ENCODE measurements around the gene CCDC171. TPM values are rescaled to one million over a fixed set of nuclear protein-coding genes. Genes with fewer than 3 reads are reported as not detected.

Gene CCDC171
- total RNA-seq, 2 donors from 2014 or later, result 2.0 to 7.6 TPM

DNA sequence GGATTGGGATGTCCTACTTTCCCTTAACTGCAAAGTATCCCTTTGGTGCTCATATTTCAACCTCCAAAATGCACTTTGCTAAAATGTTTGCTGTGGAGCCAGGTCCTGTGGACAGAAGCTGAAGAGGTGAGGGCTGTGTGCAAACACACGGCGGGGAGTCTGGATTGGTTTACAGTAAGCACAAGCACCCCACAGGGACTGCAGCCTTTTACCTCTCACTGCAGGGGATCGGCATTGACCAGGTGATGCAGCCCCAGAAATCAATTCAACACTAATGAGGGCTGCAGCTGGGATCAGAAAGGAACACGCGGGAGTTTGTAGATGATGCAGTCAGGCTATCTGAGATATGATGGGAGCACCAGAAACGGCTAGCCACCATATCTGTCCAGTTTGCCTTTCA lies 450.9 kb downstream of the CCDC171 start:
- 76% methylated on average over 5 of the region's 6 CpGs for WGBS

DNA sequence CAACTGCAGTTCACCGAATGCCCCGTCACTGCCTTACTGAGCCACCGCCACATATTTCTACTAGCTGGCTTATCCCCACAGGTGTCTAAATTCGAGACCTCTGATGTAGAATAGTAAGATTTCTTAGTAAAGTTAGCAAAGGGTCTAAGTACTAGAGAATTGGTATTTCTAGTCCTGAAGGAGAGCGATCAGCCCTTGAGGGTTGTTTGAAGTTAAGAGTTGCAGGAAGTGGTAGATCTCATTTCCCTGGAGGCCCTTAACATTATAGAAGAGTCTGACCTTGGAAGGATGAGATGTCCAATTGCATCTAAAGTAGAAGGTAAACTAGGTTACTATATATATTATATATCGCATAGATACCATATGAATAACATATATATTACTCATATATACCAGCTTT lies 451.8 kb downstream of the CCDC171 start:
- Histone ChIP-seq H3K27me3 (replicated peaks; ENCODE audit: insufficient read depth) (no peaks in the 10 kb centered on the region), H3K4me1 (replicated peaks) (no peaks in the 10 kb centered on the region), H3K36me3 (no peaks in the 10 kb centered on the region), H3K9me3 (no peaks in the 10 kb centered on the region), H3K4me3 (no peak overlapping the region), H3K27ac (no peak overlapping the region)
- intact Hi-C loops (cut with DNase I), result no loop called here
- TF ChIP-seq POLR2A (IDR thresholded peaks at IDR 0.05), result no peak
- TF ChIP-seq POLR2AphosphoS5 (IDR thresholded peaks at IDR 0.05), result no peak
- TF ChIP-seq, protein P1, sequence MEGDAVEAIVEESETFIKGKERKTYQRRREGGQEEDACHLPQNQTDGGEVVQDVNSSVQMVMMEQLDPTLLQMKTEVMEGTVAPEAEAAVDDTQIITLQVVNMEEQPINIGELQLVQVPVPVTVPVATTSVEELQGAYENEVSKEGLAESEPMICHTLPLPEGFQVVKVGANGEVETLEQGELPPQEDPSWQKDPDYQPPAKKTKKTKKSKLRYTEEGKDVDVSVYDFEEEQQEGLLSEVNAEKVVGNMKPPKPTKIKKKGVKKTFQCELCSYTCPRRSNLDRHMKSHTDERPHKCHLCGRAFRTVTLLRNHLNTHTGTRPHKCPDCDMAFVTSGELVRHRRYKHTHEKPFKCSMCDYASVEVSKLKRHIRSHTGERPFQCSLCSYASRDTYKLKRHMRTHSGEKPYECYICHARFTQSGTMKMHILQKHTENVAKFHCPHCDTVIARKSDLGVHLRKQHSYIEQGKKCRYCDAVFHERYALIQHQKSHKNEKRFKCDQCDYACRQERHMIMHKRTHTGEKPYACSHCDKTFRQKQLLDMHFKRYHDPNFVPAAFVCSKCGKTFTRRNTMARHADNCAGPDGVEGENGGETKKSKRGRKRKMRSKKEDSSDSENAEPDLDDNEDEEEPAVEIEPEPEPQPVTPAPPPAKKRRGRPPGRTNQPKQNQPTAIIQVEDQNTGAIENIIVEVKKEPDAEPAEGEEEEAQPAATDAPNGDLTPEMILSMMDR (IDR thresholded peaks at IDR 0.05), result no peak
- WGBS, result 98% methylated on average over 6 of the region's 6 CpGs
- no peak for DNase-seq (ENCODE audit: low spot score)

More for the DNA sequence above, 450.9 kb downstream of the CCDC171 start:
- Histone ChIP-seq H3K36me3 (no peaks in the 10 kb centered on the region), H3K27ac (no peak overlapping the region), H3K4me1 (replicated peaks) (no peaks in the 10 kb centered on the region), H3K27me3 (replicated peaks; ENCODE audit: insufficient read depth) (no peaks in the 10 kb centered on the region), H3K9me3 (no peaks in the 10 kb centered on the region), H3K4me3 (no peak overlapping the region)
- no peak for DNase-seq (ENCODE audit: low spot score)
- intact Hi-C loops (cut with DNase I), result no loop called here
- TF ChIP-seq POLR2AphosphoS5 (IDR thresholded peaks at IDR 0.05), result no peak
- TF ChIP-seq, protein P1 (IDR thresholded peaks at IDR 0.05), result no peak
- TF ChIP-seq POLR2A (IDR thresholded peaks at IDR 0.05), result no peak

DNA sequence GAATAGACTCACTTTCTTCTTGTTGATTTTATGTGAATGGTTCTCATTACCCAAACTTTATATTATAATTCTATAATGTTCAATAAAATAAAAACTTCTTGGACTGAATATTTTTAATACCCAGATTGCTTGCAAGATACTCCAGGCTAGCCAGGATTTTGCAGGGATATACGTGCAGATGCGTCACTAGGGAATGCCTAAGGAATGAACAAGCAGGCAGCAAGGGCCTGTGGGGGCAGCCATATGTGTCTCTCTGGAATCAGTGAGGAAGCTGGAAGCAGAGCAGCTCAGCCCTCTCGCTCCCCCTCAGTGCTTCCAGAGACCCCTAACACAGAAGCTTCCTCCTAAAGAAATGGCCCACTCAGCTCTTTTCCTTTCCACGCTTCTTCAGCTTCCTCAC lies 457.4 kb downstream of the CCDC171 start:
- Histone ChIP-seq H3K9me3 (no peaks in the 10 kb centered on the region), H3K4me1 (replicated peaks) (no peaks in the 10 kb centered on the region), H3K4me3 (no peak overlapping the region), H3K27me3 (replicated peaks; ENCODE audit: insufficient read depth) (no peaks in the 10 kb centered on the region), H3K36me3 (no peaks in the 10 kb centered on the region), H3K27ac (no peak overlapping the region)
- TF ChIP-seq POLR2A (IDR thresholded peaks at IDR 0.05), result no peak
- TF ChIP-seq, protein P1 (IDR thresholded peaks at IDR 0.05), result no peak
- no peak for TF ChIP-seq POLR2AphosphoS5 (IDR thresholded peaks at IDR 0.05)
- WGBS, result 96% methylated on average over 4 of the region's 4 CpGs
- intact Hi-C loops (cut with DNase I), result no loop called here
- DNase-seq (ENCODE audit: low spot score), result no peak

DNA sequence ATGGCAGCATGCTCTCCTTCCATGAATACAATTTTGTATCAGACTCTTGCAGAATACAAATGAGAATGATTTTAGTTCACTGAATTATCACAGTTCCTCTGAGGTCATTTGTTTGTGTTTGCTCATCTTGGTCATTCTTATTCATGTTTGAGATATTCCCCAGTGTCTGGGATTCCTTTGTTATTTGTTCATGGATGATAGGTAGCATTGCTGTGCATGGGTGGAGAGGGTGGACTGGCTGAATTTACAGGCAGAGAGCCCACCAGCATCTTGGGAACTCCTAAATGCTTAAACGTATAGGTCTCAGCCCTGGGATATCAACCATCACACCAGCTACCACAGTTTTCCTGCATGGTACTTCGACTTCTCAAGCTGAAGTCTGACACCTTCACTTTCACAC lies 459.8 kb downstream of the CCDC171 start:
- Histone ChIP-seq H3K27me3 (replicated peaks; ENCODE audit: insufficient read depth) (no peaks in the 10 kb centered on the region), H3K27ac (no peak overlapping the region), H3K36me3 (no peaks in the 10 kb centered on the region), H3K4me3 (no peak overlapping the region), H3K9me3 (no peaks in the 10 kb centered on the region), H3K4me1 (replicated peaks) (no peaks in the 10 kb centered on the region)
- WGBS, result 91% methylated on average over 2 of the region's 2 CpGs
- no peak for DNase-seq (ENCODE audit: low spot score)
- TF ChIP-seq, protein P1 (IDR thresholded peaks at IDR 0.05), result no peak
- TF ChIP-seq POLR2AphosphoS5 (IDR thresholded peaks at IDR 0.05) (no peak), POLR2A (IDR thresholded peaks at IDR 0.05) (no peak)
- intact Hi-C loops (cut with DNase I), result no loop called here

DNA sequence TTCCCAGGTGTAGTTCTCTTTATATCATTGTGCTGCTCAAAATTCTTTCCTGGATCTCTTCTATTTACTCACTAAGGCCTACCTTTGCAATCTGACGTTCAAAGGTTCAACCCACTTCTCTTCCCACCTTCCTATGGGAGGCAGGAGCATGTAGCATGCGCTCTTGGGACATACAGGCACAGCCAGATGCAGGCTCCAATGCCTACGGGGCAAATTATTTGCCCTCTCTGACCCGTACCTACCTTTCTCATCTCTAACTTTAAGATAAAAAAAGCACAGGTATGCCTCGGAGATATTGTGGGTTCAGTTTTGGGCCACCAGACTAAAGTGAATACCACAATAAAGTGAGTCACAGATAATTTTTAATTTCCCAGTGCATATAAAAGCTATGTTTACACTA lies 460.5 kb downstream of the CCDC171 start:
- no peak for DNase-seq (ENCODE audit: low spot score)
- Histone ChIP-seq H3K36me3 (no peaks in the 10 kb centered on the region), H3K4me3 (no peak overlapping the region), H3K27ac (no peak overlapping the region), H3K27me3 (replicated peaks; ENCODE audit: insufficient read depth) (no peaks in the 10 kb centered on the region), H3K9me3 (no peaks in the 10 kb centered on the region), H3K4me1 (replicated peaks) (no peaks in the 10 kb centered on the region)
- WGBS, result 87% methylated on average over 5 of the region's 5 CpGs
- intact Hi-C loops (cut with DNase I), result no loop called here
- TF ChIP-seq POLR2AphosphoS5 (IDR thresholded peaks at IDR 0.05) (no peak), POLR2A (IDR thresholded peaks at IDR 0.05) (no peak)
- TF ChIP-seq, protein P1 (IDR thresholded peaks at IDR 0.05), result no peak

Data from prostate gland (tissue), 2 donors.